Stimulated activated naive CD8-positive, alpha-beta T cell treated with anti-CD3 and anti-CD28 coated beads, Interleukin-15, Interleukin-2, amounts not matched to agents 100 ng/mL and 50 ng/mL, for 24 hours (primary cell): ENCODE results near the gene HCN2.
A peak's percentile ranks its signal among the peaks of the same experiment; 100 is the strongest.
"Not testable (repeated sequence)": the region's sequence is repeated elsewhere in the genome, so short reads cannot be mapped to it uniquely, and the experiment has no call there.

Source experiments
- H3K27ac Mint-ChIP-seq: one replicate; pipeline ENCODE4 v1.8.0; 2021; ENCODE audit warnings: mild to moderate bottlenecking, mixed read lengths
- H3K27me3 Mint-ChIP-seq: one replicate; pipeline ENCODE4 v1.8.0; 2021; ENCODE audit warnings: mixed read lengths
- H3K36me3 Mint-ChIP-seq: one replicate; pipeline ENCODE4 v1.8.0; 2021; ENCODE audit warnings: low read depth, mixed read lengths
- H3K4me1 Mint-ChIP-seq: one replicate; pipeline ENCODE4 v1.8.0; 2021; ENCODE audit warnings: low read depth, mixed read lengths
- H3K4me3 Mint-ChIP-seq: one replicate; pipeline ENCODE4 v1.8.0; 2021; ENCODE audit warnings: mild to moderate bottlenecking, mixed read lengths
- H3K9me3 Mint-ChIP-seq: one replicate; pipeline ENCODE4 v1.8.0; 2021; ENCODE audit warnings: mixed read lengths

Gene HCN2

DNA sequence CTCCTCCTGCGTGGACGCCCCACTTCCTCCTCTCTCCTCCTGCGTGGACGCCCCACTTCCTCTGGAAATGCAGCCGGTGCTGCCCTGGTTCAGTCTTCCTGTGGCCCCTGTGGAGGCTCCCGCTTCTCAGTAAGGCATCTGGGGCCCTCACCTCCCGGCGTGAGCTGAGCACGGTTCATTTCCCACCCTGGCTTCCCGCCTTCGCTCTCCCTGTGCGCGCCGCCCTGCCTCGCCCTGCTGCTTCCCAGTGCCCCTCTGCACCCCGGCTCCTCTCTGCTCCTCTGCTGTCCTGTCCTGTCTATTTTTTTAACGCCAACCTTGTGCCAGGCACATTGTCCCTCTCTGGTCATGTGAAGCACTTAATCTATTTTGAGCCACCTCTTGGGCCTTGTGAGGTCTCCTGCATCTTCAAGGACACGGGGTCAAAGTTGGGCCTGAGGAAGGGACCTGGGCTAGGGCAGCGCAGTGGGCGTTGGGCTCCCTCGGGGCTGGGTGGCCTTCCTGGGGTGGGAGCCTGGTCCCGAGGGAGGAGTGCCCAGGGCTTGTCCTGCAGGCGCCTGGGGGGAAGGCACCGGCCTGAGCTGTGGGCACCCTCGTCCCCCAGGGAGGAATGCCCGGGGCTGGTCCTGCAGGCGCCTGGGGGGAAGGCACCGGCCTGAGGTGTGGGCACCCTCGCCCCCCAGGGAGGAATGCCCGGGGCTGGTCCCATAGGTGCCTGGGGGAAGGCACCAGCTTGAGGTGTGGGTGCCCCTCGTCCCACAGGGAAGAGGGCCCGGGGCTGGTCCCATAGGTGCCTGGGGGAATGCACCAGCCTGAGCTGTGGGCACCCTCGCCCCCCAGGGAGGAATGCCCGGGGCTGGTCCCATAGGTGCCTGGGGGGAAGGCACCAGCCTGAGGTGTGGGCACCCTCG, 13.0 kb downstream of the HCN2 start:
- Mint-ChIP-seq H3K27me3 (no peaks in the 10 kb centered on the region), H3K27ac (no peak overlapping the region), H3K4me3 (no peak overlapping the region), H3K9me3 (no peaks in the 10 kb centered on the region), H3K36me3 (no peaks in the 10 kb centered on the region), H3K4me1 (no peaks in the 10 kb centered on the region)

GRCh38 chr19:603302-603639, 13.6 kb downstream of the HCN2 start:
- not testable (repeated sequence) for H3K27me3 Mint-ChIP-seq, H3K4me3 Mint-ChIP-seq, H3K27ac Mint-ChIP-seq, H3K4me1 Mint-ChIP-seq, H3K36me3 Mint-ChIP-seq, H3K9me3 Mint-ChIP-seq

DNA sequence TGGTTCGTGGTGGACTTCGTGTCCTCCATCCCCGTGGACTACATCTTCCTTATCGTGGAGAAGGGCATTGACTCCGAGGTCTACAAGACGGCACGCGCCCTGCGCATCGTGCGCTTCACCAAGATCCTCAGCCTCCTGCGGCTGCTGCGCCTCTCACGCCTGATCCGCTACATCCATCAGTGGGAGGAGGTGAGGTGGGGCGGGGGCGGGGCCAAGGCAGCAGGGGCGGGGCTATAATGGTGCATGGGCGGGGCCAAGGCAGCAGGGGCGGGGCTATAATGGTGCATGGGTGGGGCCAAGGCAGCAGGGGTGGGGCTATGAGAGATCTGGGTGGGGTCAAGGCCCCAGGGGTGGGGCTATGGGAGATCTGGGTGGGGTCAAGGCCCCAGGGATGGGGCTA, 14.1 kb downstream of the HCN2 start:
- not testable (repeated sequence) for H3K36me3 Mint-ChIP-seq, H3K27ac Mint-ChIP-seq, H3K9me3 Mint-ChIP-seq, H3K4me3 Mint-ChIP-seq, H3K27me3 Mint-ChIP-seq, H3K4me1 Mint-ChIP-seq

GRCh38 chr19:604355-604754, 14.7 kb downstream of the HCN2 start:
- Mint-ChIP-seq H3K4me3 (no peak overlapping the region), H3K27me3 (no peaks in the 10 kb centered on the region), H3K4me1 (no peaks in the 10 kb centered on the region), H3K27ac (no peak overlapping the region), H3K9me3 (no peaks in the 10 kb centered on the region), H3K36me3 (no peaks in the 10 kb centered on the region)

DNA sequence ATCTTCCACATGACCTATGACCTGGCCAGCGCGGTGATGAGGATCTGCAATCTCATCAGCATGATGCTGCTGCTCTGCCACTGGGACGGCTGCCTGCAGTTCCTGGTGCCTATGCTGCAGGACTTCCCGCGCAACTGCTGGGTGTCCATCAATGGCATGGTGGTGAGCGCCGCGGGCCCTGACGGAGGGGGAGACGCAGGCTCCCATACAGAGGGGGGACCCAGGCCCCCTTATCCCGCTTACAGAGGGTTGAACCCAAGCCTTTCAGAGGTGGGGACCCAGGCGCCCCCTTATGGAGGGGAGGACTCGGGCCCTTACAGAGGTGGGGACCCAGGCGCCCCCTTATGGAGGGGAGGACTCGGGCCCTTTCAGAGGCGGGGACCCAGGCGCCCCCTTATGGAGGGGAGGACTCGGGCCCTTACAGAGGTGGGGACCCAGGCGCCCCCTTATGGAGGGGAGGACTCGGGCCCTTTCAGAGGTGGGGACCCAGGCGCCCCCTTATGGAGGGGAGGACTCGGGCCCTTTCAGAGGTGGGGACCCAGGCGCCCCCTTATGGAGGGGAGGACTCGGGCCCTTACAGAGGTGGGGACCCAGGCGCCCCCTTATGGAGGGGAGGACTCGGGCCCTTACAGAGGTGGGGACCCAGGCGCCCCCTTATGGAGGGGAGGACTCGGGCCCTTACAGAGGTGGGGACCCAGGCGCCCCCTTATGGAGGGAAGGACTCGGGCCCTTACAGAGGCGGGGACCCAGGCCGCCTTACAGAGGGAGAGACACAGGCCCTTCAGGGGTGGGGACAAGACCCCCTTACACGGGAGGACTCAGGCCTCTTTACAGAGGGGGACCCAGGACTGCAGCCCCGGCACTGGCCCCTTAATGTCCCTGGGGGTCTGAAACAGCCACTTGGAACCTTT, 15.6 kb downstream of the HCN2 start:
- H3K4me3 Mint-ChIP-seq, H3K9me3 Mint-ChIP-seq: not testable (repeated sequence)

GRCh38 chr19:607301-608154, 17.8 kb downstream of the HCN2 start:
- H3K27me3 Mint-ChIP-seq = no peaks in the 10 kb centered on the region
- H3K27ac Mint-ChIP-seq = peak overlapping the region; percentile 21
- no peaks in the 10 kb centered on the region for H3K36me3 Mint-ChIP-seq
- no peak overlapping the region for H3K4me3 Mint-ChIP-seq
- H3K9me3 Mint-ChIP-seq = no peaks in the 10 kb centered on the region
- peaks cover 23% of the 10 kb centered on the region for H3K4me1 Mint-ChIP-seq

More for the DNA sequence above, 15.6 kb downstream of the HCN2 start:
- peak overlapping the region; percentile 45 for H3K27ac Mint-ChIP-seq
- H3K36me3 Mint-ChIP-seq, H3K27me3 Mint-ChIP-seq, H3K4me1 Mint-ChIP-seq: not testable (repeated sequence)

DNA sequence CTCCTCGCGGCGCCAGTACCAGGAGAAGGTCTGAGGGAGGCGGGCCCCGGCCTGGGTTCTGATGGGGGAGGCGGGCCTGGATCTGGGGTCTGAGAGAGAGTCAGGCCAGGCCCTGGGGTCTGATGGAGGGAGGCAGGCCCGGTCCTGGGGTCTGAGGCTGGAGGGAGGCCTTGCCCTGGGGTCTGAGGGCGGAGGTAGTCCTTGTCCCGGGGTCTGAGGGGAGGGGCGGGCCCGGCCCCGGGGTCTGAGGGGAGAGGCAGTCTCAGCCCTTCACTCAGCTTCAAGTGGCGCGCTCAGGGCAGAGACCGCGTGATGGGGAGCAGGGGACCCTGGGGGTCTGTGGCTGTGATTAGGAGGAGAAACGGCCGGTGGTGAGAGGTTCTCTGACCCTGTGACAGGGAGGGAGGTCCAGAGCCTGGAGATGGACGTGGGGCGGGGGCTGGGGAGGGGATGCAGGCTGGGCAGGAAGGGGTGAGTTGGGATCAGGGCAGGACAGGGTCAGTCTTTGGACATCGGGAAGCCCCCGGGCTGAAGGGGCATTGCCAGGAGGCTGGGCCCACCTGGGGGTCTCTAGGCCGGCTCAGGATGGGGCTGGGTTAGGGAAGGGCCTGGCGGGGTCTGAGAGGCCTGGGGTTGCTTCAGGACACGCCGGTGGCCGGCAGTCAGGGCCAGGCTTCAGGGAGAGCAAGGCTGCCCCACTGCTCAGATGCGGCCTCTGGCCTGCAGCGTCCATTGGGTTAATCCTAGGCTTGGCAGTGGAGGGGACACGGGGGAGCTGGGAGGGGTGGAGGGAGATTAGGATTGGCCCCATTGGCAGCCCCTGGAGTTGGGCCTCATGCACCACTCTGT, 18.7 kb downstream of the HCN2 start:
- no peak overlapping the region for H3K4me3 Mint-ChIP-seq
- peaks cover 28% of the 10 kb centered on the region for H3K4me1 Mint-ChIP-seq
- H3K36me3 Mint-ChIP-seq = peaks cover 6% of the 10 kb centered on the region
- H3K27ac Mint-ChIP-seq = no peak overlapping the region
- H3K27me3 Mint-ChIP-seq = no peaks in the 10 kb centered on the region
- no peaks in the 10 kb centered on the region for H3K9me3 Mint-ChIP-seq

- no peak overlapping the region for H3K27ac Mint-ChIP-seq
- no peaks in the 10 kb centered on the region for H3K27me3 Mint-ChIP-seq
- peaks cover 6% of the 10 kb centered on the region for H3K36me3 Mint-ChIP-seq
- no peaks in the 10 kb centered on the region for H3K9me3 Mint-ChIP-seq
- H3K4me3 Mint-ChIP-seq = no peak overlapping the region
- H3K4me1 Mint-ChIP-seq = peaks cover 28% of the 10 kb centered on the region
Observed at GRCh38 chr19:609004-609346, 19.3 kb downstream of the HCN2 start.

- Mint-ChIP-seq H3K4me3 (peak overlapping the region; percentile 79), H3K36me3 (peaks cover 10% of the 10 kb centered on the region), H3K27me3 (no peaks in the 10 kb centered on the region), H3K27ac (peak overlapping the region; percentile 89), H3K4me1 (peaks cover 28% of the 10 kb centered on the region), H3K9me3 (no peaks in the 10 kb centered on the region)
Observed at GRCh38 chr19:610071-610800, 20.6 kb downstream of the HCN2 start.

GRCh38 chr19:610801-611480, 21.3 kb downstream of the HCN2 start:
- Mint-ChIP-seq H3K27ac (peak overlapping the region; percentile 89), H3K36me3 (peaks cover 13% of the 10 kb centered on the region), H3K27me3 (no peaks in the 10 kb centered on the region), H3K9me3 (no peaks in the 10 kb centered on the region), H3K4me3 (peak overlapping the region; percentile 76), H3K4me1 (peaks cover 32% of the 10 kb centered on the region)

DNA sequence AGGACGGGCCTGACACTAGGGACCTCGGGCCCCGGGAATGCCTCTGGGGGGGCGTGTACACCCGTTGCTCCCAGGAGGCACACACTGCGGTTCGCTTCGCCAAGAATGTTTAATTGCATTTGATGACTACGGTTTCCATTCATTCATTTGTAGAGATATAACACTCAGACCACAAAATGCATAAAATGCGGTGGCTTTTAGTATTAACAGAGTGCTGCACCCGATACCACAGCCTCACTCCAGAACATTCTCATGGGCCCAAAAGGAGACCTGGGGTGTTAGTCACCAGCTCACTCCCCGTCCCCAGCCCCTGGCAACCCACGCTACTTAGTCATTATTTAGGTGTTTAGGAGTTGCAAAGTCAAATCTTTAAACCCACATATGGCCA, 21.8 kb downstream of the HCN2 start:
- no peaks in the 10 kb centered on the region for H3K9me3 Mint-ChIP-seq
- peaks cover 32% of the 10 kb centered on the region for H3K4me1 Mint-ChIP-seq
- peaks cover 13% of the 10 kb centered on the region for H3K36me3 Mint-ChIP-seq
- peak overlapping the region; percentile 76 for H3K4me3 Mint-ChIP-seq
- H3K27me3 Mint-ChIP-seq = no peaks in the 10 kb centered on the region
- H3K27ac Mint-ChIP-seq = peak overlapping the region; percentile 89

GRCh38 chr19:612941-613340, 23.3 kb downstream of the HCN2 start:
- Mint-ChIP-seq H3K4me3 (no peak overlapping the region), H3K27me3 (no peaks in the 10 kb centered on the region), H3K36me3 (peaks cover 13% of the 10 kb centered on the region), H3K4me1 (peaks cover 32% of the 10 kb centered on the region), H3K27ac (no peak overlapping the region), H3K9me3 (no peaks in the 10 kb centered on the region)
